ENCODE results near the gene DAPK1. TPM values are rescaled to one million over a fixed set of nuclear protein-coding genes. Genes with fewer than 3 reads are reported as not detected.

The DAPK1 gene
- total RNA-seq, 1 donor from 2014 or later = 35.1 TPM

DNA sequence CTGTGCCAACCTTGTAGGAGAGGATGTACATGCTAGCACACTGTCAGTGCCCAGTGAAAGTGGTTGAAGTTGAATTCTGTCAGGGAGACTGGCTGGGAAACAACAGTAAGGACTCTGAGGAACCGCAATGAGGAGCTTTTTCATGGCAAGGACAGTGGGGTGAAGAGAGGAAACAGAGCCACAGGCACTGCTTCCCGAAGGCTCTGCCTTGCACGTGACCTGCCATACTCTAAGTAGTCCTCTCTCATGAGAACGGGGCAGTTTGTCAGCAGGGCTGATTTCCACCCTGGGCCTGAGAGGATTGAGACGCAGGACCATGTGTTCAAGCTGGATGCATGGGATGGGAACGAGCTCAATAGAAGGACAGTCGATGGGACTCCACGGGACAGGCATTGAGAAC lies 121.7 kb downstream of the DAPK1 start:
- H3K4me2 ChIP-seq (ENCODE audit: low read length) = no peak overlapping the region
- Mint-ChIP-seq H3K36me3 (ENCODE audit: low read depth, unreplicated experiment) (peaks cover 20% of the 10 kb centered on the region), H3K4me3 (ENCODE audit: unreplicated experiment) (no peak overlapping the region), H3K27ac (ENCODE audit: unreplicated experiment) (no peak overlapping the region), H3K27me3 (ENCODE audit: low read depth, unreplicated experiment) (no peaks in the 10 kb centered on the region), H3K4me1 (ENCODE audit: low read depth, unreplicated experiment) (peaks cover 12% of the 10 kb centered on the region), H3K9me3 (ENCODE audit: unreplicated experiment) (no peaks in the 10 kb centered on the region)
- H3K79me2 ChIP-seq (ENCODE audit: insufficient read depth, low read length) = no peaks in the 10 kb centered on the region
- peaks cover 5% of the 10 kb centered on the region for H3K4me1 ChIP-seq (ENCODE audit: insufficient read depth, low read length)
- TF ChIP-seq, protein P1, sequence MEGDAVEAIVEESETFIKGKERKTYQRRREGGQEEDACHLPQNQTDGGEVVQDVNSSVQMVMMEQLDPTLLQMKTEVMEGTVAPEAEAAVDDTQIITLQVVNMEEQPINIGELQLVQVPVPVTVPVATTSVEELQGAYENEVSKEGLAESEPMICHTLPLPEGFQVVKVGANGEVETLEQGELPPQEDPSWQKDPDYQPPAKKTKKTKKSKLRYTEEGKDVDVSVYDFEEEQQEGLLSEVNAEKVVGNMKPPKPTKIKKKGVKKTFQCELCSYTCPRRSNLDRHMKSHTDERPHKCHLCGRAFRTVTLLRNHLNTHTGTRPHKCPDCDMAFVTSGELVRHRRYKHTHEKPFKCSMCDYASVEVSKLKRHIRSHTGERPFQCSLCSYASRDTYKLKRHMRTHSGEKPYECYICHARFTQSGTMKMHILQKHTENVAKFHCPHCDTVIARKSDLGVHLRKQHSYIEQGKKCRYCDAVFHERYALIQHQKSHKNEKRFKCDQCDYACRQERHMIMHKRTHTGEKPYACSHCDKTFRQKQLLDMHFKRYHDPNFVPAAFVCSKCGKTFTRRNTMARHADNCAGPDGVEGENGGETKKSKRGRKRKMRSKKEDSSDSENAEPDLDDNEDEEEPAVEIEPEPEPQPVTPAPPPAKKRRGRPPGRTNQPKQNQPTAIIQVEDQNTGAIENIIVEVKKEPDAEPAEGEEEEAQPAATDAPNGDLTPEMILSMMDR (IDR thresholded peaks at IDR 0.05; ENCODE audit: insufficient read depth, low read depth, low read length) = no peak
- TF ChIP-seq EZH2 (IDR thresholded peaks at IDR 0.05; ENCODE audit: insufficient read depth, low read length) = no peak
- H3K36me3 ChIP-seq (ENCODE audit: insufficient read depth, low read length) = no peaks in the 10 kb centered on the region
- DNase-seq (ENCODE audit: low read depth) (no peak), FAIRE-seq (no peak)
- no peak overlapping the region for H3K4me3 ChIP-seq (ENCODE audit: insufficient read depth, low read depth, low read length)
- H2AFZ ChIP-seq (ENCODE audit: low read depth, low read length) = no peak overlapping the region
- no peaks in the 10 kb centered on the region for H3K27me3 ChIP-seq (ENCODE audit: insufficient read depth, low read length)
- no peaks in the 10 kb centered on the region for H3K9me3 ChIP-seq (ENCODE audit: insufficient read depth, low read depth, low read length)
- H4K20me1 ChIP-seq (ENCODE audit: insufficient read depth, low read length) = no peaks in the 10 kb centered on the region
- no peak overlapping the region for H3K27ac ChIP-seq (ENCODE audit: low read depth, low read length)
- no peak overlapping the region for H3K9ac ChIP-seq (ENCODE audit: low read length)

DNA sequence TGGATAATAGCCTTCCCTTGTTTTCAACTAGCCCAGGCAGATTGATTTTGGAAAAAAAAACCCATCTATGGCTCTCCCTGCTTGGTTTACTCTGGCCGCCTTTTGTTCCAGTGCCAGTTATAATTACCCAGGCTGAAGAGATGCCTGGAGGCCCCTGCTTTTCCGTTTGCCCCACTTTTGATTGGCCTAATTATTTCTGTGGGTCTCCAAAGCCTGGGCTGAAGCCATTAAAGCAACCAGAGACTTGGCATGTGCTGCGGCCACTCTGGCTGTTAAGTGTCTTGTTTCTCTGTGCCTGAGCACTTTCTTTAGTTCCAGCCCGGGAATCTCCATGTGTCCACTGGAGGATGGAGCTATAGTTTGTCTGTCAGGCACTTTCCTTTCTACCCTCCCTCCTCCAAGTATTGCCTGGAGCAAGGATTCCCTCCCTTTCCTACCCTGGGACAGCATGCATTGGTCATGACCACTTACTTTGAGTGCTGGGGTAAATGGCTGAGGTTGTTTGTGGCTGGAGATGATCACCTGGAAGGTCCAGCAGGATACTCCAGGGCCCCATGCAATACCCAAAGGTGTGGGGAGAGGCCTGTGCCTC lies 123.2 kb downstream of the DAPK1 start:
- H3K36me3 Mint-ChIP-seq (ENCODE audit: low read depth, unreplicated experiment) = peaks cover 16% of the 10 kb centered on the region
- Histone ChIP-seq H3K9ac (ENCODE audit: low read length) (no peak overlapping the region), H3K4me1 (ENCODE audit: insufficient read depth, low read length) (no peaks in the 10 kb centered on the region), H3K4me2 (ENCODE audit: low read length) (no peak overlapping the region), H3K79me2 (ENCODE audit: insufficient read depth, low read length) (no peaks in the 10 kb centered on the region), H3K36me3 (ENCODE audit: insufficient read depth, low read length) (no peaks in the 10 kb centered on the region), H4K20me1 (ENCODE audit: insufficient read depth, low read length) (no peaks in the 10 kb centered on the region), H2AFZ (ENCODE audit: low read depth, low read length) (no peak overlapping the region), H3K27ac (ENCODE audit: low read depth, low read length) (no peak overlapping the region), H3K4me3 (ENCODE audit: insufficient read depth, low read depth, low read length) (no peak overlapping the region), H3K9me3 (ENCODE audit: insufficient read depth, low read depth, low read length) (no peaks in the 10 kb centered on the region), H3K27me3 (ENCODE audit: insufficient read depth, low read length) (no peaks in the 10 kb centered on the region)
- no peak for FAIRE-seq
- H3K4me1 Mint-ChIP-seq (ENCODE audit: low read depth, unreplicated experiment) = peaks cover 4% of the 10 kb centered on the region
- no peaks in the 10 kb centered on the region for H3K9me3 Mint-ChIP-seq (ENCODE audit: unreplicated experiment)
- no peak for DNase-seq (ENCODE audit: low read depth)
- no peak overlapping the region for H3K27ac Mint-ChIP-seq (ENCODE audit: unreplicated experiment)
- no peak overlapping the region for H3K4me3 Mint-ChIP-seq (ENCODE audit: unreplicated experiment)
- TF ChIP-seq, protein P1 (IDR thresholded peaks at IDR 0.05; ENCODE audit: insufficient read depth, low read depth, low read length) = no peak
- no peak for TF ChIP-seq EZH2 (IDR thresholded peaks at IDR 0.05; ENCODE audit: insufficient read depth, low read length)
- H3K27me3 Mint-ChIP-seq (ENCODE audit: low read depth, unreplicated experiment) = no peaks in the 10 kb centered on the region

DNA sequence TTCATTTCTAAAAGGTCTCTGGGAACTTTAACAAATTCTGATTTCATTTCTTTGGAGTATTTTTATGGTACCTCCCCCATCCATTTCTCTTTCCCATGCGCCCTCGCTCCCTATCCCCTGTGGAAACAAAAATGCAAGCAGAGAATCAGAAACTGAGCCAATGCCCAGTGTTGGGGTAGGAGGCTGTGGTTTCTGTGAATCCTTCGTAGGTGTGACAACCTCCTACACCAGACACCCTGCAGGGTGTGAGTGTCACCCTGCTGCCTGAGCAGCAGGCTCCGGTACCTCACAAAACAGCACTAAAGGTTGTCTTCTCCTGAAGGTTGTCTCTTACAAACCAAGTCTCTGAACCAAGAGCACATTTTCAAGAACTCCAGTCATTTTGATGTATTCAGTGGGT lies 124.4 kb downstream of the DAPK1 start:
- Mint-ChIP-seq H3K36me3 (ENCODE audit: low read depth, unreplicated experiment) (peaks cover 12% of the 10 kb centered on the region), H3K27me3 (ENCODE audit: low read depth, unreplicated experiment) (no peaks in the 10 kb centered on the region), H3K4me1 (ENCODE audit: low read depth, unreplicated experiment) (no peaks in the 10 kb centered on the region), H3K27ac (ENCODE audit: unreplicated experiment) (no peak overlapping the region), H3K4me3 (ENCODE audit: unreplicated experiment) (no peak overlapping the region), H3K9me3 (ENCODE audit: unreplicated experiment) (no peaks in the 10 kb centered on the region)
- no peak overlapping the region for H3K4me2 ChIP-seq (ENCODE audit: low read length)
- no peaks in the 10 kb centered on the region for H3K9me3 ChIP-seq (ENCODE audit: insufficient read depth, low read depth, low read length)
- H3K79me2 ChIP-seq (ENCODE audit: insufficient read depth, low read length) = no peaks in the 10 kb centered on the region
- TF ChIP-seq, protein P1 (IDR thresholded peaks at IDR 0.05; ENCODE audit: insufficient read depth, low read depth, low read length) = no peak
- TF ChIP-seq EZH2 (IDR thresholded peaks at IDR 0.05; ENCODE audit: insufficient read depth, low read length) = no peak
- no peak overlapping the region for H3K4me3 ChIP-seq (ENCODE audit: insufficient read depth, low read depth, low read length)
- H3K27ac ChIP-seq (ENCODE audit: low read depth, low read length) = no peak overlapping the region
- no peak overlapping the region for H2AFZ ChIP-seq (ENCODE audit: low read depth, low read length)
- no peaks in the 10 kb centered on the region for H3K4me1 ChIP-seq (ENCODE audit: insufficient read depth, low read length)
- FAIRE-seq (no peak), DNase-seq (ENCODE audit: low read depth) (no peak)
- no peaks in the 10 kb centered on the region for H3K36me3 ChIP-seq (ENCODE audit: insufficient read depth, low read length)
- H4K20me1 ChIP-seq (ENCODE audit: insufficient read depth, low read length) = no peaks in the 10 kb centered on the region
- H3K27me3 ChIP-seq (ENCODE audit: insufficient read depth, low read length) = no peaks in the 10 kb centered on the region
- H3K9ac ChIP-seq (ENCODE audit: low read length) = no peak overlapping the region
